HCT116 (cell line): Measurements from ENCODE around the gene CA14. TPM values are rescaled to one million over a fixed set of nuclear protein-coding genes. Genes with fewer than 3 reads are reported as not detected.

ENCODE experiments used
- ATAC-seq: fragments of 200-7000 bp; cut with Tn5 transposase; 2 replicates; pipeline ENCODE4 v1.9.1; 2020; ENCODE audit warnings: mild to moderate bottlenecking, moderate library complexity
- BruUV-seq: library from RNA; stranded (reverse); fragments of 400-500 nt; replicated peaks from 2 replicates; lab custom pipeline; 2021; lab: Mats Ljungman, UMichigan
- CTCF ChIA-PET: fragments of 300-600 bp; sonication (Branson Sonifier 250); formaldehyde crosslinking; loops from one replicate; lab custom pipeline; 2021; ENCODE audit warnings: antibody characterized with exemption; lab: Charles Lee
- POLR2A ChIA-PET: fragments of 300-600, 350-600 bp; sonication (Branson Sonifier 250); formaldehyde crosslinking; loops from one replicate; lab custom pipeline; 2021; ENCODE audit warnings: antibody characterized with exemption; lab: Charles Lee
- RAD21 ChIA-PET, 2 experiments: fragments of 300-600 bp; sonication (Branson Sonifier 250); formaldehyde crosslinking; loops; one replicate each; lab custom pipeline; 2023; ENCODE audit warnings: low total read pairs in 2 of 2; ENCODE audit not compliant: uncharacterized antibody in 2 of 2, unreplicated experiment in 2 of 2, low non-redundant PET in 1 of 2; lab: Charles Lee
- DNase-seq: peaks from one replicate; pipeline ENCODE4 v3.0.0-alpha.2; 2010; ENCODE audit warnings: low read depth, low spot score
- H2AFZ ChIP-seq: fragments of 200-600 bp; shearing (Covaris generic), sonication (generic); 2 replicates; pipeline ENCODE4 v1.6.1; 2017; ENCODE audit warnings: low read depth, mixed run types, mixed read lengths, antibody characterized with exemption, low read length; ENCODE audit not compliant: poor library complexity, severe bottlenecking
- H3K27ac ChIP-seq: 2 replicates; pipeline ENCODE4 v1.5.1; 2012; ENCODE audit warnings: low read depth, low read length
- H3K27me3 ChIP-seq: fragments of 200-600 bp; sonication (generic); 2 replicates; pipeline ENCODE4 v1.6.1; 2016; ENCODE audit warnings: mixed run types, low read length, mixed read lengths; ENCODE audit not compliant: insufficient read depth
- H3K36me3 ChIP-seq, 2 experiments: fragments of 200-500 bp in 1 of 2; fragments of 200-600 bp in 1 of 2; sonication (Bioruptor generic) in 1 of 2; sonication (generic) in 1 of 2; 2 replicates each; pipeline versions ENCODE4 v1.5.1 to v1.6.1; 2014 to 2016; ENCODE audit warnings: low read length in 2 of 2, inconsistent platforms in 1 of 2, mixed read lengths in 1 of 2, mixed run types in 1 of 2; ENCODE audit not compliant: insufficient read depth in 2 of 2, control insufficient read depth in 1 of 2
- H3K4me1 ChIP-seq, 2 experiments: fragments of 200-600 bp in 1 of 2; sonication (generic) in 1 of 2; 2 replicates each; pipeline versions ENCODE4 v1.5.1 to v1.6.1; 2012 to 2017; ENCODE audit warnings: low read length in 2 of 2, inconsistent platforms in 1 of 2, mild to moderate bottlenecking in 1 of 2, mixed read lengths in 1 of 2, mixed run types in 1 of 2, moderate library complexity in 1 of 2; ENCODE audit not compliant: insufficient read depth in 2 of 2, control insufficient read depth in 1 of 2
- H3K4me2 ChIP-seq: fragments of 200-600 bp; sonication (generic); 2 replicates; pipeline ENCODE4 v1.6.1; 2017; ENCODE audit warnings: mixed run types, low read length, mixed read lengths
- H3K4me3 ChIP-seq, 2 experiments: fragments of 200-600 bp in 1 of 2; sonication (generic) in 1 of 2; replicated peaks in 1 of 2; 2 replicates each; pipeline ENCODE4 v1.5.1; 2011 to 2016; ENCODE audit warnings: low read length in 2 of 2, control low read depth in 1 of 2, low read depth in 1 of 2, mild to moderate bottlenecking in 1 of 2, mixed read lengths in 1 of 2, mixed run types in 1 of 2
- H3K79me2 ChIP-seq: fragments of 200-600 bp; sonication (generic); 2 replicates; pipeline ENCODE4 v1.6.1; 2017; ENCODE audit warnings: mild to moderate bottlenecking, mixed run types, low read length, moderate library complexity, mixed read lengths; ENCODE audit not compliant: insufficient read depth
- H3K9ac ChIP-seq: fragments of 200-600 bp; sonication (generic); 2 replicates; pipeline ENCODE4 v1.6.1; 2016; ENCODE audit warnings: low read length, mixed read lengths
- H3K9me2 ChIP-seq: fragments of 200-600 bp; sonication (generic), shearing (Covaris generic); 2 replicates; pipeline ENCODE4 v1.6.1; 2017; ENCODE audit warnings: mixed run types, mild to moderate bottlenecking, moderate library complexity; ENCODE audit not compliant: insufficient read depth
- H3K9me3 ChIP-seq, 2 experiments: fragments of 200-500 bp in 1 of 2; fragments of 200-600 bp in 1 of 2; sonication (Bioruptor generic) in 1 of 2; sonication (generic) in 1 of 2; 2 replicates each; pipeline ENCODE4 v1.6.1; 2014 to 2017; ENCODE audit warnings: low read length in 2 of 2, mixed read lengths in 2 of 2, inconsistent platforms in 1 of 2, low read depth in 1 of 2, mild to moderate bottlenecking in 1 of 2, mixed run types in 1 of 2, moderate library complexity in 1 of 2; ENCODE audit not compliant: control insufficient read depth in 1 of 2, insufficient read depth in 1 of 2
- H4K20me1 ChIP-seq: fragments of 200-600 bp; sonication (generic), shearing (Covaris generic); 2 replicates; pipeline ENCODE4 v1.6.1; 2017; ENCODE audit warnings: mixed run types, mild to moderate bottlenecking, moderate library complexity; ENCODE audit not compliant: insufficient read depth
- ATF3 ChIP-seq: IDR thresholded peaks from 2 replicates; pipeline ENCODE4 v1.6.1; 2012
- CEBPB ChIP-seq: IDR thresholded peaks from 2 replicates; pipeline ENCODE4 v1.6.1; 2012; ENCODE audit warnings: low read depth
- CTCF ChIP-seq, 3 experiments: fragments of 200-600 bp in 1 of 3; sonication (generic) in 1 of 3; IDR thresholded peaks in 2 of 3; conservative IDR thresholded peaks in 1 of 3; 2 replicates each; pipeline ENCODE4 v1.5.1; 2012 to 2017; ENCODE audit warnings: low read depth in 2 of 3, low read length in 2 of 3, antibody characterized with exemption in 1 of 3, borderline replicate concordance in 1 of 3, control low read depth in 1 of 3, mild to moderate bottlenecking in 1 of 3, mixed read lengths in 1 of 3, mixed run types in 1 of 3, moderate library complexity in 1 of 3; ENCODE audit not compliant: insufficient read depth in 1 of 3
- EGR1 ChIP-seq: IDR thresholded peaks from 2 replicates; pipeline ENCODE4 v1.6.1; 2012; ENCODE audit warnings: low read depth
- ELF1 ChIP-seq: IDR thresholded peaks from 2 replicates; pipeline ENCODE4 v1.6.1; 2012; ENCODE audit warnings: low read depth, borderline replicate concordance
- EZH2 ChIP-seq: fragments of 200-600 bp; sonication (generic); IDR thresholded peaks from 2 replicates; pipeline ENCODE4 v1.6.1; 2017; ENCODE audit warnings: antibody characterized with exemption, mixed run types
- EZH2phosphoT487 ChIP-seq: fragments of 200-600 bp; IDR thresholded peaks from 2 replicates; pipeline ENCODE4 v1.6.1; 2018; ENCODE audit warnings: antibody characterized with exemption, borderline replicate concordance
- FOSL1 ChIP-seq: IDR thresholded peaks from 2 replicates; pipeline ENCODE4 v1.6.1; 2012; ENCODE audit warnings: low read depth
- MAX ChIP-seq: IDR thresholded peaks from 2 replicates; pipeline ENCODE4 v1.6.1; 2012
- SIN3A ChIP-seq: IDR thresholded peaks from 2 replicates; pipeline ENCODE4 v1.6.1; 2012; ENCODE audit warnings: low read depth
- SRF ChIP-seq: IDR thresholded peaks from 2 replicates; pipeline ENCODE4 v1.6.1; 2012; ENCODE audit warnings: low read depth
- TCF7L2 ChIP-seq: IDR thresholded peaks from 2 replicates; pipeline ENCODE4 v1.7.0; 2011; ENCODE audit warnings: borderline replicate concordance, inconsistent platforms; ENCODE audit not compliant: insufficient read depth, insufficient read length; ENCODE audit errors: extremely low read depth
- ZNF274 ChIP-seq: fragments of 200-500 bp; sonication (Bioruptor generic); IDR thresholded peaks from 2 replicates; pipeline ENCODE4 v1.6.1; 2014; ENCODE audit warnings: mild to moderate bottlenecking, low read depth, low read length, inconsistent platforms
- intact Hi-C: fragments of 100-400 bp; cut with micrococcal nuclease; formaldehyde crosslinking; loops from 2 replicates; pipeline ENCODE4 v1.10.0; 2022
- total RNA-seq: library from RNA; stranded (reverse); gene quantifications from one replicate; pipeline ENCODE4 v1.2.1, GENCODE V29; 2021; ENCODE audit not compliant: unreplicated experiment

CA14 gene
- total RNA-seq, 1 experiment from 2014 or later, result 0.39 TPM

GRCh38 chr1:150302338-150302737 lies 44.8 kb downstream of the CA14 start:
- ATAC-seq (no peak), DNase-seq (no peak)
- peaks cover 4% of the 10 kb centered on the region; the same call in 1 of the 2 replicates for H4K20me1 ChIP-seq
- RAD21 ChIA-PET, result no interaction called here
- no peaks in the 10 kb centered on the region for H3K4me1 ChIP-seq
- CTCF ChIA-PET, result no interaction called here
- H3K4me3 ChIP-seq, result no peak overlapping the region
- TF ChIP-seq SRF, result no peak
- TF ChIP-seq CEBPB, result no peak
- TF ChIP-seq ATF3, result no peak
- no peak for TF ChIP-seq MAX
- no peak for TF ChIP-seq TCF7L2
- TF ChIP-seq EZH2phosphoT487, result no peak
- no peak for TF ChIP-seq FOSL1
- TF ChIP-seq CTCF (IDR thresholded peaks at IDR 0.05 in 2 of 3, conservative IDR thresholded peaks at IDR 0.05 in 1 of 3; ENCODE audit: borderline replicate concordance in 1 of 3, insufficient read depth in 1 of 3, low read depth in 2 of 3, low read length in 2 of 3), result no peak
- TF ChIP-seq EGR1, result no peak
- no peak for TF ChIP-seq ELF1
- no peak for TF ChIP-seq EZH2
- TF ChIP-seq ZNF274, result no peak
- TF ChIP-seq SIN3A, result no peak
- no peaks in the 10 kb centered on the region for H3K9me2 ChIP-seq
- no peak overlapping the region for H3K27ac ChIP-seq
- H3K4me2 ChIP-seq, result no peak overlapping the region
- POLR2A ChIA-PET, result no interaction called here
- H3K27me3 ChIP-seq, result no peaks in the 10 kb centered on the region
- no peak overlapping the region for H2AFZ ChIP-seq
- intact Hi-C loops, result no loop called here
- BruUV-seq, result TSS peak; percentile 1
- no peaks in the 10 kb centered on the region for H3K9me3 ChIP-seq
- H3K79me2 ChIP-seq, result peaks cover 63% of the 10 kb centered on the region
- no peak overlapping the region for H3K9ac ChIP-seq
- peaks cover 37 to 42% of the 10 kb centered on the region in 2 experiments for H3K36me3 ChIP-seq
